Stimulated activated CD8-positive, alpha-beta memory T cell treated with anti-CD3 and anti-CD28 coated beads, Interleukin-12 subunit alpha, Interleukin-12 subunit beta, amount 100 ng/mL, for 1 hour (primary cell): Measurements from ENCODE around the gene SEPTIN3.
A peak's percentile ranks its signal among the peaks of the same experiment; 100 is the strongest.
"Not testable (repeated sequence)": the region's sequence is repeated elsewhere in the genome, so short reads cannot be mapped to it uniquely, and the experiment has no call there.

Source experiments
- DNase-seq: peaks from one replicate; pipeline ENCODE4 v3.0.0-alpha.2; 2020; ENCODE audit warnings: low read depth

The SEPTIN3 gene

GRCh38 chr22:41943661-41944209 is 25.5 kb upstream of the SEPTIN3 start:
- no peak for DNase-seq

- peak; percentile 74 for DNase-seq
Observed at GRCh38 chr22:41946629-41947423, 22.4 kb upstream of the SEPTIN3 start, which contains the start of gene CENPM. TSS of gene CENPM (minus strand) at chr22:41947152. CDS start at chr22:41947076, 76 bp downstream.

- no peak for DNase-seq
Observed at GRCh38 chr22:41947424-41948080, 21.7 kb upstream of the SEPTIN3 start.

- no peak for DNase-seq
Observed at GRCh38 chr22:41948142-41948541, 21.1 kb upstream of the SEPTIN3 start.

- not testable (repeated sequence) for DNase-seq
Observed at GRCh38 chr22:41948928-41949296, 20.3 kb upstream of the SEPTIN3 start.

- DNase-seq = no peak
Observed at GRCh38 chr22:41949297-41949965, 19.8 kb upstream of the SEPTIN3 start.

GRCh38 chr22:41951898-41952474 is 17.3 kb upstream of the SEPTIN3 start, which contains the start of gene SMIM45:
TSS of gene SMIM45 (plus strand) at chr22:41952150.
- no peak for DNase-seq

- DNase-seq = no peak
Observed at GRCh38 chr22:41952713-41953112, 16.5 kb upstream of the SEPTIN3 start.

- no peak for DNase-seq
Observed at GRCh38 chr22:41957941-41958556, 11.2 kb upstream of the SEPTIN3 start.

GRCh38 chr22:41963453-41964111 is 5.7 kb upstream of the SEPTIN3 start:
- DNase-seq = no peak

GRCh38 chr22:41964112-41964491 is 5.1 kb upstream of the SEPTIN3 start:
- DNase-seq = no peak

- no peak for DNase-seq
Observed at GRCh38 chr22:41966225-41966606, 3.0 kb upstream of the SEPTIN3 start.

- DNase-seq = no peak
Observed at GRCh38 chr22:41966607-41967240, 2.5 kb upstream of the SEPTIN3 start.

GRCh38 chr22:41968601-41969000 is 642 bp upstream of the SEPTIN3 start:
- DNase-seq = no peak

- DNase-seq = no peak
Observed at GRCh38 chr22:41970601-41971000, 1.4 kb downstream of the SEPTIN3 start.

- DNase-seq = no peak
Observed at GRCh38 chr22:41971431-41971830, 2.2 kb downstream of the SEPTIN3 start.

- no peak for DNase-seq
Observed at GRCh38 chr22:41974691-41975290, 5.5 kb downstream of the SEPTIN3 start.

GRCh38 chr22:41975299-41976069 is 6.2 kb downstream of the SEPTIN3 start:
- no peak for DNase-seq

GRCh38 chr22:41976070-41976901 is 7.0 kb downstream of the SEPTIN3 start:
- DNase-seq = no peak
